Activated CD8-positive, alpha-beta memory T cell treated with anti-CD3 and anti-CD28 coated beads for 1 hour (primary cell): ENCODE measurements around the gene SPAST.
"Not testable (repeated sequence)": the region's sequence is repeated elsewhere in the genome, so short reads cannot be mapped to it uniquely, and the experiment has no call there.

Source experiments
- DNase-seq, 2 donors: peaks; one replicate each; pipeline ENCODE4 v3.0.0-alpha.2; 2020; ENCODE audit warnings: low read depth in 1 of 2; ENCODE audit errors: extremely low read depth in 1 of 2

The SPAST gene

GRCh38 chr2:32063310-32064020 lies at the start of gene SPAST:
Gene SPAST (plus strand): TSS chr2:32063556. CDS start chr2:32063832, 276 bp downstream.
- peak; percentile 87 to 96 for DNase-seq

GRCh38 chr2:32018789-32019482 lies 44.4 kb upstream of the SPAST start:
- not testable (repeated sequence) for DNase-seq

DNA sequence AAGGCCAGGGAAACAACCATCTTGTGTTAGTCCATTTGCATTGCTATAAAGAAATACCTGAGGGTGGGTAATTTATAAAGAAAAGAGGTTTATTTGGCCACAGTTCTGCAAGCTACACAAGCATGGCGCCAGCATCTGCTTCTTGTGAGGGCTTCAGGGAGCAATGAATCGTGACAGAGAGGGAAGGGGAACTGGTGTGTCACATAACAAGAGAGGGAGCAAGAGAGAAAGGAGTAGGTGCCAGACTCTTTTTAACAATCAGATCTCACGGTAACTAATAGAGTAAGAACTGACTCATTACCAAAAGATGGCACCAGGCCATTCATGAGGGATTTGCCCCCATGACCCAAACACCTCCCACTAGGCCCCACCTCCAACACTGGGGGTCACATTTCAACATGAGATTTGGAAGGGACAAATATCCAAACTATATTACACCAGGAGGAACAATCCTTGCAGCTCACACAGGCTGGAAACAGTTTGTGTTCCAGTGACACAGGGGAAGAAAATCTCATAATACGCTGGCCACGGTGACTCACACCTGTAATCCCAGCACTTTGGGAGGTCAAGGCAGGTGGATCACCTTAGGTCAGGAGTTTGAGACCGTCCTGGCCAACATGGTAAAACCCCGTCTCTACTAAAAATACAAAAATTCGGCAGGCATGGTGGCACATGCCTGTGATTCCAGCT lies 29.0 kb upstream of the SPAST start:
- not testable (repeated sequence) for DNase-seq

DNA sequence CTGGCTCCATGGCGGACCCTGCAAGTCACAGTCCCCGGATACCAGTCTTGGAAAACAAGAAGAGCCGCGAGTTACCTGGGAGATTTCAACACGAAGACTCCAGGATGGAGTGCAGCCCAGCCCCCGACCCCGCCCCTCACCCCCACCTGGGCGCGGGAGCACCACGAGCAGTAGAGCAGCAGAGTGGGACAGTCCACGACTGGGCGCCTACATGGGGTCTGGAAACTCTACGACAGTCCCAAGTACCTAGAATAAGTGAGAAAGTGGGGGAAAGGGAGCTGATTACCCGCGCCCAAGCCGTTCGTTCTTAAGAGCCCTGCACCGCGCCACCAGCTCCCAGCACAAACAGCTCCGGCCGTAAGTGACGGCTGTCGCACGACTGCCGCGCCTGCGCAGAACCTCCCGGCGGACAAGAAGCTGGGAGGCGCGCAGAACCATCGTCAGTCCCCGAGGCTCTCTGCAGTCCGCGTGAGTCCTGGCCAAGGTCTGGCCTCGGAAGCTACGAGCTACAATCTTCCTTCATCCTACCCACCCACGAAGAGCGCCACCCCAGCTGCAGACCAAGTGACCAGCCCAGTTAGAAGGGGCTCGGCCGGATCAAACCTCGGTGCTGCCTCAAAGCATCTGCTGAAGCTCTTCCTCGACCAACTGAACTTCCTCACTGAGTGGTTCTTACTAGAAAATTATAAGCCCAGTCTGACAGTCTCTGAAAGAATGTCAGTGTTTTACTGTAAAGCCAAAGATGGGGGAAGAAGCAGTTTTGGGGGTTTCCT lies 23.7 kb upstream of the SPAST start, which contains the start of gene DPY30:
Gene DPY30 (minus strand): TSS at position 359 of the 773 bp plus-strand sequence. CDS start 349 bp downstream, at position 10.
- DNase-seq: peak; percentile 75 to 85

DNA sequence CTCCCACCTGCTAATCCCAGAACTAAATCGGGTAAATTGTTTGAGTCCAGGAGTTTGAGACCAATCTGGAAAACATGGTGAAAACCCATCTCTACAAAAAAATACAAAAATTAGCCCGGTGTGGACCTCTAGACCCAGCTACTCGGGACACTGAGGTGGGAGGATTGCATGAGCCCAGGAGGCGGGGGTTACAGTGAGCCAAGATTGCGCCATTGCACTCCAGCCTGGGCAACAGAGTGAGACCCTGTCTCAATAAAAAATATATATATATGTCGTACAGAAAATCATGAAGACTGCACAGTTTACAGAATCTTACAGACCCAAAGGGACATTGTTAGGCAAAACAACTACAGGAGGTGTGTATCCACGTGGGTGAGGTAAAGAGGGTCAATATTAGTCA lies 19.8 kb upstream of the SPAST start:
- no peak for DNase-seq

- no peak for DNase-seq
Measured at GRCh38 chr2:32051836-32052439, 11.4 kb upstream of the SPAST start.

- not testable (repeated sequence) for DNase-seq
Measured at GRCh38 chr2:32054583-32054982, 8.8 kb upstream of the SPAST start.

DNA sequence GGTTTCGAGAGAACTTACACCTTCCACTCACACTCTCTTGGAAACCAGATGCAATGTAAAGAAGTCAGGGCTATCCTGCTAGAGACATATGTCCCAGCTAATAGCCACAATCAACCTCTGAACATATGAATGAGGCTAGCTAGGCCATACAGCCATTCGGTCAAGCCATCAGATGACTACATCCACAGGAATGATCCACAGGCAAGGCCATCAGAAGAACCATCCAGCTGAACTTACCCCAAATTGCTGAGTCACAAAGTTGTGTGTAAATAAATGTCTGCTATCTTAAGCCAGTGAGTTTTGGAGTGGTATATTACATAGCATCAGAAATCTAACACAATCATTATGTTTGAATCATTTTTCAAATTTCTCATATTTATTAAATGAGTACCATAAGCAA lies 5.2 kb upstream of the SPAST start:
- no peak for DNase-seq

DNA sequence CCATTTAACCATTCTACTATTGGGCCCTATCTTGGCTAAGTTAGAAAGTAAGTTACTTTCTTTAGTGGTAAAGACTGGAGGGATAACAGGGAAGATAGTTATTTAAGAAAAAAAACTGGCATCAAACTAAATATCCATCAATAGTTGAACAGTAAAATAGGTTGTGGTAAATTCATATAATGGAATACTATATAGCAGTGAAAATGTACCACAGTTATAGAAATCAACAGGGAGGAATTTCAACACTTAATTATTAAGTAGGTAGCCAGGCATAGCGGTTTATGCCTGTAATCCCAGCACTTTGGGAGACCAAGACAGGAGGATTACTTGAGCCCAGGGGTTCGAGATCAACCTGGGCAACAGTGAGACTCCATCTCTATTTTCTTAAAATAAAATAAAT lies 3.1 kb upstream of the SPAST start:
- DNase-seq: no peak

DNA sequence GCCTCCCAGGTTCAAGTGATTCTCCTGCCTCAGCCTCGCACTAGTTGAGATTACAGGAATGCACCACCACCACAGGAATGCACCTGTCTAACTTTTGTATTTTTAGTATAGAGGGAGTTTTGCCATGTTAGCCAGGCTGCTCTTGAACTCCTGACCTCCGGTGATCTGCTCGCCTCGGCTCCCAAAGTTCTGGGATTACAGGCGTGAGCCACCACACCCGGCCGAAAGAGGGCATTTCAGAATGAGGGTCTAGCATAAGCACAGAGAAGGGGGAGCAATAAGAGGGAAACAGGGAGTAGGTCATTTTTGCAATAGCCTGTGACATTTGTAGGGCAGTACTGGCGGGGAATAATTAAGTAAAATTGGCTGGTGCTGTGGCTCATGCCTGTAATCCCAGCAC lies 1.9 kb upstream of the SPAST start:
- DNase-seq: no peak

DNA sequence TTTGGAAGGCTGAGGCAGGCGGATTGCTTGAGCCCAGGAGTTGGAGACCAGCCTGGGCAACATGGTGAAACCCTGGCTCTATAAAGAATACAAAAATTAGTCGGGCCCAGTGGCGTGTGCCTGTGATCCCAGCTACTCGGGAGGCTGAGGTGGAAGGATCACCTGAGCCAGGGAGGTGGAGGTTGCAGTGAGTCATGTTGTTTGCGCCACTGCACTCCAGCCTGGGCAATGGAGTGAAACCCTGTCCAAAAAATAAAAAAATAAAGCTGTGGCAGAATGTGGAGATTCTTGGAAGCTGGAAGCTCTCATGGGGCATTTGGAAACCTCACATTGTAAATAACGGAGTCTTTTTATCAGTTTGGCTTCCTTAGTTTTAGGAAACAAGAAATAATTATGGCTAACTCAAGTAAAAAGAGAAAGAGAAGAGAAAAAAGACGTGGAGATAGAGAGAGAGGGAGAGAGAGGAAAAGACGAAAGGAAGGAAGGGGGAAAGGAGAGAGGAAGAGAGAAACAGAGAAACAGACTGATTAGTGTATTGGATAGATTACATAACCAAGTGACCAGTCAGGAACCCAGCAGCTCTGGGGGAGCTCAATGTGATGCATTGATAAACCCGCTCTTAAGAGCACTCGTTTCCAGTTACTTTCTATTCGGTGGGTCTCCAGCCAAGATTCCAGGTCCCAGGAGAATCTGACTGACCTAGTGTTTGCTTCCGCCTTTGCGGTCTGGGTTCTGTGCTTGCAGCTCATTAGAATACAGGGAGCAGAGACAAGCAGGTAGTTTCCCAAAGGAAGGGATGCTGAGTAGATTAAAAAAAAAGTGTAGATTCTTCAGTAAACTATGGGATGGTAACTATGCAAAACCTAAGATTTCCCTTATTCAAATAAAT lies 1.1 kb upstream of the SPAST start:
- no peak for DNase-seq

DNA sequence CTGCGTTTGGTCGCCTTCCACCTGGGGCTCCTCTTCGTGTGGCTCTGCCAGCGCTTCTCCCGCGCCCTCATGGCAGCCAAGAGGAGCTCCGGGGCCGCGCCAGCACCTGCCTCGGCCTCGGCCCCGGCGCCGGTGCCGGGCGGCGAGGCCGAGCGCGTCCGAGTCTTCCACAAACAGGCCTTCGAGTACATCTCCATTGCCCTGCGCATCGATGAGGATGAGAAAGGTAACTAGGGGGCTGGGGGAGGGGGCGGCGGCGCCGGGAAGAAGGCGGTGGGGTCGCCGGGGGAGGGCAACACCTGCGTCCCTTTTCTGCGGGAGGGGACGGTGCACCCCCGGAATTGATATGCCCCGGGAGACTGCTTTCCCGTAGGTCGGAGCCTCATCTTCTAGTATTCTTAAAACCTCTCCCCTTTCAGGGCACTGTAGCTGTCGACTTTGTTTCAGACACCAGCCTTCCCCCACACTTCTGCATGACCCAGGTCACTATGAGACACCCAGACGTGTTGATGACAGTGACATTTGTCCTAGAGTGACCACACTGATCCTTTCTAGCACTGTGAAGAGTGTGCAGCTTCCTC lies 755 bp downstream of the SPAST start:
- no peak for DNase-seq

GRCh38 chr2:32064713-32065112 lies 1.4 kb downstream of the SPAST start:
- DNase-seq: no peak

GRCh38 chr2:32067549-32067948 lies 4.2 kb downstream of the SPAST start:
- no peak for DNase-seq

DNA sequence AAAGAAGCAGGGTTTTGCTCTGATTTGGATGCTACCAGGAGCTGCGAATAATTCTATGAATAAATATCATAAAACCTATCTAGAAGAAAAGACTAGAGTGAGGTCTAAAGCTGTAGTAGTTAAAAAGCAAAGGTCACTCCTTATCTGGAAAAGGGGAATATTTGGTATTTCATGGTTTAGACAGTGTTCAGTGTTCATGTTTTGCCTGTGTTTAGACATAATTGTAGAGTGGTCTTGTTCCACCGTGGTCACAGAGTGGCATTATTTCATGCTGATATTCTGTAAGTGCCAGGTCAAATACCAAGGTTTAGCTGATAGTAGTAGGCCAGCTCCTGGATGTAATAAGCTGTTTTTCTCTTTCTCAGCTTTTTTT lies 10.8 kb downstream of the SPAST start:
- no peak for DNase-seq

- no peak for DNase-seq
Measured at GRCh38 chr2:32095671-32096070, 32.3 kb downstream of the SPAST start.

DNA sequence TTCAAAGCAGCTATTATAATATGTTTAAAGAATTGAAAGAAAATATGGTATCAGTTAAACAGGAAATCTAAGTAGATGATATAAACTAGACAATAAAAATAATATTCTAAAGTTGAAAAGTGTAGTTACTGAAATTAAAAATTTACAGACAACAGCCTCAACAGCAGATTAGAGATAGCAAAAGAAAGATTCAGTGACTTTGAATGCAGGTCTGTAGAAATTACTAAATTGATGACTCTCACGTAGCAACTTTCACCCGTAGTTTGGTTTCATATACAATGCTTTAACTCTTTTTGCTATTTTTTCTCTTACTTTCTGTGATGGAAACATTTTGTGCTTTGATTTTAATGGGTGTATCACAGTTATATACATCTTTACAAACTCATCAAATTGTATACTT lies 44.8 kb downstream of the SPAST start:
- no peak for DNase-seq

DNA sequence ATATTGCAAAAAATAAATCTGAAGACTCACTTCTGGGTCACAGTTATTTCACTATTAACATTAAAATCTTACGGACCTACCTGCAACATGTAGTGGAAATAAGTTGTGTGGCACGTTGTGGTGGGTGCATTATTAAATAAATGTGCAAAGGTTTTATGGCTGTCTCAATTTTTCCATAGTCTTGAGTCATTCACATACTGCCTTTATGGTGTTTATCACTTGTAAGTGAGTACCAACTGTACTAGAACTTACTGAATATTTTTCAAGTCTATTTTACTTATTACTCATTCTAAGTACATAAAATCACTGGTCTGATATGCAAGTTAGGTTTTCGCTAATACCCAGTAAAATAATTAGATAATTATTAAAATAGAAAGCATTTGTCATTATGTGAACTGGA lies 54.7 kb downstream of the SPAST start:
- DNase-seq: no peak

DNA sequence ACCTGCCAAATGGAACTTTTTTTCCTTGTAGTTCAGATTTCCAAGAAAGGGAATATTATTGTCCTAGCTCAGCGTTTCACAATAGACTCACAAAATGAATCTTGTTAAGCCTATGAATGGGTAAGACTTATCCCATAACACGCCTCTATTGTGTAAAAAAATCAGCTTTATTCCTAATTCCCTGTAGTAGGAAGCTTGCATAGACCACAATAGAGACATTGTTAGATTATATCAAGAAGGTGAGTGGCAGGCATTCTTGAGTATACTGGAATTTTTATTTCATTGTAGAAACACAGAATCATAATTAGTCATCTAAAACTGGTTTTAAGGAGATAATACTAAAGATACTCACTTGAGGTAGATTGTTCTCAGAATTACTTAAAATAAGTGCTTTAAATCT lies 55.8 kb downstream of the SPAST start:
- no peak for DNase-seq
